Activated T-cell treated with anti-CD3 and anti-CD28 coated beads for 24 hours (primary cell): ENCODE results near the gene GNLY.

Source experiments
- DNase-seq: peaks from one replicate; pipeline ENCODE4 v3.0.0-alpha.2; 2020; ENCODE audit warnings: low read depth

Gene GNLY

DNA sequence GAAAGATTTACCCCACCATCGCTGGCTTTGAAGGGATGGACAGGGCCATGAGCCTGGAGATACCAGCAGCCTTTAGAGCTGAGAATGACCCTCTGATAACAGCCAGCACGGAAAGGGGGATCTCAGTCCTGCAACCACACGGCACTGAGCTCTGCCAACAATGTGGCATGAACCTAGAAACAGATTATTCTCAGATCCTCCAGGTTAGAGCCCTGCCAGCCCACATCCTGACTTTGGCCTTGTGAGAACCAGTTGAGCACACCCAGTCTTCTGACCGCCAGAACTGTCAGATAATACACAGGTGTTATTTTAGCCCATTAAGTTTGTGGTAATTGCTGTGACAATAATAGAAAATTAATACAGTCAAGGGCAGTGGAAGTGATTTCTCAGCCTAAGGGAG lies 9.4 kb upstream of the GNLY start:
- DNase-seq, result no peak

DNA sequence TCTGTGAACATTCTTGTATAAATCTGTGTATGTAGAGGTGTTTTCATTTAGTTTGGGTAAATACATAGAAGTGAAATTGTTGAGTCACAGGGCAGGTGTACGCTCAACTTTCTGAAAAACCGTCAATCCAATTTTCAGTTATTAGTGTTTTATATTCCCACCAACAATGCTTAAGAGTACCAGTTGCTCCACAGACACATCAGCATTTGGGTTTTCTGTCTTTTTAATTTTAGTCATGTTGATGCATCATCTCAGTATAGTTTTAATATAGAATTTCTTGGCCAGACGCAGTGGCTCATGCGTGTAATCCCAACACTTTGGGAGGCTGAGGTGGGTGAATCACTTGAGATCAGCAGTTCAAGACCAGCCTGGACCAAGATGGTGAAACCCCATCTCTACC lies 3.2 kb upstream of the GNLY start:
- DNase-seq, result no peak

DNA sequence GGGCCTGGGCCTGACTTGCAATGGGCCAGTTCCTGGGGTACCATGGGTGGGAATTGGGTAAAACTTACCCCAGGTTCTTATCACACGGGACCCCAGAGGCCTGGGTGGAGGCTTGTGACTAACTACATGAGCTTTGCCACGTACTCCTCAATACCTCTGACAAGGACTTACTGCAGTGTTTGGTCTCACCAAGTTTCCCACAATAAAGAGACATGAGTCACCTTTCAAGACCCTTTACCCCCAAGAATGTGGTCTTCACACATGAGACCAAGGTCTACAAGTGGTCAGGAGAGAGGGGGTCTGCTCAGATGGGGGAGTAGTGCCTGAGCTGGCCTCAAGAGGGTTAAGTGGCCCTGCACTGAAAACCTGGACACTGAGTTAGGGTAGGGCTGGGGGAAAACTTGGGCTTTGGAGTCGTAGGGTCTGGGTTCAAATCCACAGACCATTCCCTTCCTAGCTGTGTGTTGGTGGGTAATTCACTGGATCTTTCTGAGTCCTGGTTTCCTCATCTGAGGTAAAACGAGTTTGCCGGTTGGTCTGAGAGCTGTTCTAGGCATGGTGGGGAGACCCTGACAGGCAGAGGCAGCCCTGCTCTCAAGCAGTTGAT lies 2.0 kb upstream of the GNLY start:
- DNase-seq, result no peak

DNA sequence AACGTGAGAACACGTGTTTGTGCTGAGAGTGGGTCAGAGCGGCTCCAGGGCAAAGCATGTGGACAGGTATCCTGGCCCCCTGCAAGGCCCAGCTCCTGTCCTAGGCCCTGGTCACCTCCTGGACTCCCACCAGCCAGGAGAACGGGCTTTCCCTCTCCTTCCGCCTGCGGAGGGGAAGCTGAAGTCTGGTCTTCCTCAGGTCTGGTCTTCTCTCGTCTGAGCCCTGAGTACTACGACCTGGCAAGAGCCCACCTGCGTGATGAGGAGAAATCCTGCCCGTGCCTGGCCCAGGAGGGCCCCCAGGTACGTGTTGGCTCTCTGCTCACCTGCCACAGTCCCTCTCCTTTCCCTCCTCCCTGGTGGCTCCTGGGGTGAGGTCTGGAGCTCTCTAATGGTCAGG lies 963 bp downstream of the GNLY start:
- DNase-seq, result no peak

DNA sequence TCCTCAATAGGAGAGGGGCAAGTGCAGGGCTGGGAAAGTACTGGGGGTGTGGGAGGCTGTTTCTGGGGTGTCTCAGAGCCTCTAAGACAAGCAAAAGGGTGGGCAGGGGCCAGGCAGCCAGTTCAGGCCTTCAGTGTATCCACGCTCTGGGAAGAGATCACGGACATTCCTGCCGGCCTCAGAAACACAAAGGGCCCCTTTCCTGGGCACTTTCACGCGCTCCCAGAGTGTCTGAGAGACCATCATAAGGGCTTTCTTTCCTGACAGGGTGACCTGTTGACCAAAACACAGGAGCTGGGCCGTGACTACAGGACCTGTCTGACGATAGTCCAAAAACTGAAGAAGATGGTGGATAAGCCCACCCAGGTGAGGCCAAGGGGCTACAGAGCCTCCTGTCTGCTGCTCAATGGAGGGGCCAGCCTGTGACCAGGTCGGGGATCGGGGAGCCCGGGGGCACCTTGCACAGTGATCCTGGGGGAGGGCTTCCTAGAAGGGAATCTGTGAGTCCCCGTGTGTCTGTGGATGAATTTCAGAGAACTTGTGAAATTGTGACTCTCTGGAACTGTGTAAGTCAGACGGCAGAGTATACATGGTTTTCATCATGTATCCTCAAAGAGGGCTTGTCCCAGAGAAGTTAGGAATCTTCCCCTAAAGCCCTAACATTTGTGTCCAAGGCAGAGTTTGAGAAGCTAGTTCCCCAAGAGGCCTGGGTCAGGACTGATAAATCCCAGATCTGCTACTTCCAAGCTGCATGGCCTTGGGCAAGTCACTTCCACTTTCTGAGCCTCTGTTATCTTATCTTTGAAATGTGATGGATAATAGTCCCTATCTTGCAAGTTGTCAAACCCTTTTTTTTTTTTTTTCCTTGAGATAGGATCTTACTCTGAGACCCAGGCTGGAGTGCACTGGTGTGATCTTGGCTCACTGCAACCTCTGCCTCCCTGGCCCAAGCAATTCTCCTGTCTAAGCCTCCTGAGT lies 1.8 kb downstream of the GNLY start:
- DNase-seq, result no peak

DNA sequence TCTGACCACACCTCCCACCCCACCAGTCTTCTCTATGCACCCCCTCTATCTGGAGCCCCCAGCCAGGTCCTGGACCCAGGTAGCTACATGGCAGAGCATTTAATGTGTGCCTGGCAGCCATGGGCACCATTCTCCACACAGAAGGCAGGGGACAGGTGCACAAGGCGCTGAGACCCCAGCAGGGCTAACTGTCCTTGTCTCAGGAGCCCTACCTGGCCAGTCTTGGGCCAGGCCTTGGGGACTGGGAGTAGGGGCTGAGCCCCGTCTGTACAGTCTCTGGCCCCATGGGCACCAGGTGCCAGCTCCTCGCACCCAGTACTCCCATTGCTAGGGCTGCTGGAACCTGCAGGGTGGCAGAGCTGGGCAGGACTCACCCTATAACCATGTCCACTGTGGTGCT lies 2.9 kb downstream of the GNLY start:
- DNase-seq, result no peak

DNA sequence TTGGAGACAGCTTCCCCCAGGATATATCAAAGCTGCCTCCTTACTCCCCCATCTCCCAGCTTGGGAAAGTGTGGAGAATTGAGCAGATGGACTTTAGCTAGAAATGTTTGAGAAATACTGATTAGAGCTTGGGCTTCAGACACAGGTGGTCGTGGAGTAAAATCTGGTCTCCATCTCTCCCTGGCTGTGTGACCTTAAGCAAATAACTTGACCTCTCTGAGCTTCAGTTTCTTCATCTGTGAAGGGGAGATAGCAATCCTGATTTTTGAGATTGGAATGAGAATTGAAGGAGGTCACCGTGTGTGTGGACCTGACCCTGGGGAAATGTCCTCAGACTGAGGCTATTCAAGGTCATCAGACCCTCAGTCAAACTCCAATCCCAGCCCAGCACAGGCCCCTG lies 3.6 kb downstream of the GNLY start:
- DNase-seq, result no peak

DNA sequence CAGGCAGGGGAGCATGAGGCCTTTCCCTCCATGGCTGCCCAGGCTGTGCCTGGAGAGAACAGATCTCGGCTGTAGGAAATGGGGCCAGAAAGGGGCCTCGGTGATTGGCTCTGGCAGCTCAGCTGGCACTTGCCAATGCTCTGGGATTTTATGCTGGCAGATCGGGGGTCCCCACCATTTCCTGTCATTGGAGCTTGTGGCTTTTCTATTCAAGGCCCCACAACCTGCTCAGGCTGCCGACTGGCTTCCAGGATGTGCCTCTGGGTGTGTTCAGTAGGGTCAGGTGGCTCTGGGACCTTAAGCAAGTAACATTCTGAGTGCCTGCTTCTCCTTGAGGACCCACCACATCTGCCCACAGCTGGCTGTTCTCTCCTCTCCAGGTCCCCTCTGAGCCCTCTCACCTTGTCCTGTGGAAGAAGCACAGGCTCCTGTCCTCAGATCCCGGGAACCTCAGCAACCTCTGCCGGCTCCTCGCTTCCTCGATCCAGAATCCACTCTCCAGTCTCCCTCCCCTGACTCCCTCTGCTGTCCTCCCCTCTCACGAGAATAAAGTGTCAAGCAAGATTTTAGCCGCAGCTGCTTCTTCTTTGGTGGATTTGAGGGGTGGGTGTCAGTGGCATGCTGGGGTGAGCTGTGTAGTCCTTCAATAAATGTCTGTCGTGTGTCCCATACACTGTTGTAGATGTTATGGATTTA lies 4.2 kb downstream of the GNLY start:
- no peak for DNase-seq

DNA sequence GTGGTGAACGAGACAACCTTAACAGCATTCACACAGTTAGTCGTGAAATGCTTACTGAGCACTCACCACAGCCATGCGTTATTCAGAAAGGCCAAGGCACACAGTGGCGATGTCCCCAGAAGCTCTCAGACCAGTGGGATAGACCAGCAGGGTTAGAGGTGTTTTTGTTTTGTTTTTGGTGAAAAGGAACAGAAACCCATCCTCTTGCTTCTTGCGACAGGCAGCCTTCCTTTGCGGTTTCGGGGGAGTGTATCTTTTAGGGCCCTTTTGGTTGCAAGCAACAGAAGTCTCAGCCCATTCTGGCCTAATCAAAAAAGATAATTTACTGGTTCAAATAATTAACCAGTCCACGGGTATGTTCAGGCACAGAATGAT lies 4.7 kb downstream of the GNLY start:
- DNase-seq, result no peak

DNA sequence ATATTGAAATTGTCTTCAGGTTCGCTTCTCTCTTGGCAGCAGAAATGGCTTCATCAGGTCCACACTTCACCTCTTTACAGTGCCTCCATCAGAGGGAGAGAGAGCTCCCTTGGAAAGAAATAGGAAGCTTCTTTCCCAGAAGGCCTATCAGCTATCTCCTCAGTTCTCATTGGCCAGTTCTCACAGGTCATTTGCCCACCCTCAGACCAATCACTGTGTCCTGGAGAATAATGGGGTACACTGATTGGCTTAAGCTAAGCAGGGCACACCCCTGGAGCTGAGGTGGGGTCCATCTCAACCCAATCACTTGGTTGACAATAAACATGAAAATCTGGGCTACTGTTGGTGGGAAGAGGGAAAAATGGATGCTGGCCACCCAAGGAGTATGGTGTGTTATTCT lies 5.2 kb downstream of the GNLY start:
- DNase-seq, result no peak

DNA sequence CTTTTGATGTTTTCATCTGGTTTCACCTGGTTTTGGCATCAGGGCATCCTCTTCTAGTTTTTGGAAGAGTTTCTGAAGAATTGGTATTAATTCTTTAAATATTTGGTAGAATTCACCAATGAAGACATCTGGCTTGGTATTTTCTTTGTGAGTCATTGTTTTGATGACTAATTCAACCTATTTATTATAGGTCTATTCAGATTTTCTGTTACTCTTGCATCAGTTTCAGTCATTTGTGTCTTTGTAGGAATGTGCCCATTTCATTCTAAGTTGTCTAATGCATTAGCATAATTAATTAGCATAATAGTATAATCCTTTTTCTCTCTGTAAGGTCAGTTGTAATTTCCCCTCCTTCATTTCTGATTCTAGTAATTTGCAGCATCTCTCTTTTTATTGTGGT lies 8.0 kb downstream of the GNLY start:
- no peak for DNase-seq

DNA sequence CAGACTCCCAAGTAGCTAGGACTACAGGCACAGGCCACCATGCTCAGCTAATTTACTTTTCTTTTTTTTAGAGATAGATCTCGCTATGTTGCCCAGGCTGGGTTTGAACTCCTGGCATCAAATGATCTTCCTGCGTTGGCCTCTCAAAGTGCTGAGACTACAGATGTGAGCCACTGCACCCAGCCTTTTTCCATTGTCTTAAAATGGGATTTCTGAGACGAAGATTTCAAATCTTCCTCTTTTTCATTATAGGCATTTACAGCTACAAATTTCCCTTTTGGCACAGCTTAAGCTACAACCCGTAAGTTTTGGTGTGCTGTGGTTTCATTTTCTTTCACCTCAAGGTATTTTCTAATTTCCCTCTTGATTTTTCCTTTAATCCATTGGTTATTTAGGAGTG lies 8.6 kb downstream of the GNLY start:
- no peak for DNase-seq

DNA sequence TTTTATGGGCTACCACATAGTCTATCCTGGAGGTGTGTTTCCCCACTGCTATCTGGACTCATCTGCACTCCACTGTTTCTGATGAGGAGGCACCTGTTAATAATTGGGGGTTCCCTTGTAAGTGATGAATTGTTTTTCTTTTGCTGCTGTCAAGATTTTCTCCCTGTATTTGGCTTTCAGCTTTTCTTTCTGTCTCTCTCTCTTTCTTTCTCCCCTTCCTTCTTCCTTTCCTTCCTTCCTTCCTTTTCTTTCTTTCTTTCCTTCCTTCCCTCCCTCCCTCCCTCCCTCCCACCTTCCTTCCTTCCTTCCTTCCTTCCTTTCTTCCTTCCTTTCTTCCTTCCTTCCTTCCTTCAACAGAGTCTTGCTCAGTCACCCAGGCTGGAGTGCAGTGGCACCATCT lies 9.2 kb downstream of the GNLY start:
- DNase-seq, result no peak

DNA sequence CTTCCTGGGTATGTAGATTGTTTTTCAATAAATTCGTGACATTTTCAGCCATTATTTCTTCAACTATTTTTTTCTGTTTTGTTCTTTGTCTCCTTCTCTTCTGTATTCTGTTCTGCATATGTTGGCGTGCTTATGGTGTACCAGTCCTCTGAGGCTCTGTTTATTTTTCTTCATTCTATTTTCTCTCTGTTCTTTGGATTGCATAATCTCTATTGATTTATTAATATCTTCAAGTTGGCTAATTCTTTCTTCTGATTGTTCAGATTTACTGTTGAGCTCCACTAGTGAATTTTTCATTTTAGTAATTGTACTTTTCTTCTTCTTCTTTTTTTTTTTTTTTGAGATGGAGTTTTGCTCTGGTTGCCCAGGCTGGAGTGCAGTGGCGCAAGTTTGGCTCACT lies 9.9 kb downstream of the GNLY start:
- DNase-seq, result no peak

DNA sequence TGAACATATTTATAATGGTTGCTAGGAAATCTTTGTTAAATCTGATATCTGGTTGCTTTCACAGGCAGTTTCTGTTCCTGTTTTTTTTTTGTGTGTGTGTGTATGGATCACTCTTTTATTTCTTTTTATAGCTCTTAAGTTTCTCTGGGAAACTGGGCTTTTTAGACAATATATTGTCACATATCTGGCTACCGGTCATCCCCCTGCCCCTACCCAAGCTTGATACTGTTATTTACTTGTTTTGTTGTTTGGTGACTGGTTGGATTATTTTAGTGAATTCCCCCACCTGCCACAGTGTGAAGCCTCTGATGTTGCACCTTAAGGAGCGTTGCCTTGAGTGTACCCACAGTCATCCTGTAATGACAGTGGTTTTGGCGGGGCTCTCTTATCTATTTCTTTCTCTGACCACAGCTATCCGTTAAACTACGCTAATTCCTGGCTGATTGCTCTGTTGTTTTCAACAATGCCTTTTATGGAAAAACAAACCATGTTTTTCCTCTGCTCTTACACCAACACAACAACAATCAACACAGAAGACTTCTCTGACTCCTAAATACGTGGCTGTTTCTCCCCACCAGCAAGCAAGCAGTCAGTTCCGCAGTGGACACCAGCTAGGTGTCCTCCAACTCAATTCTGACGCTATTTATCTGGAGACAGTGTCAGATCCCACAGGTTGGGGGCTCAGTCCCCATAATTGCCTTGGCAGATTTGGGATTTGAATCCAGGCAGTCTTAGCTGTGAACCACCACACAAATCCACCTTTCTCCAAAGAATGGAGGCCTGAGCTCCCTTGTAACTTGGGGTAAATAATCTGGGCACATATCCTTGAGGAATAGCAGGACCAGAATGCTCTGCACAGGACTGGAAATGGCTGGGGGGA lies 10.9 kb downstream of the GNLY start:
- DNase-seq, result no peak

DNA sequence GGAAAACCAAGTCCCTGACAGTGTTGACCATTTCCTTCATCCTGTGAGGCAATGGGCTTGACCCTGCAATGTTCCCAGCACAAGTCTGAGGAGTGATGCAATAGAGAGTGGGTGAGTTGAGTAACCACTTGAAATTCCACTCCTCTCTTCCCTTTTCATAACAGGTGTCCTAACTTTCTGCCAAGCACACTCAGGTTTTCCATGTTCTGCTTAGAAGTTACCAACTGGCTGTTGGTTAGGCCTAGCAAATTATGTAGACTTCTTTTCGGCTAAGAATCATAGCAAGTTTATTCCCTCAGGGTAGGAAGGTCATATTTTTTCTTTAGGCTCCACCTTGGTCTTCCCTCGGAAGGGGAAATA lies 11.5 kb downstream of the GNLY start:
- no peak for DNase-seq

DNA sequence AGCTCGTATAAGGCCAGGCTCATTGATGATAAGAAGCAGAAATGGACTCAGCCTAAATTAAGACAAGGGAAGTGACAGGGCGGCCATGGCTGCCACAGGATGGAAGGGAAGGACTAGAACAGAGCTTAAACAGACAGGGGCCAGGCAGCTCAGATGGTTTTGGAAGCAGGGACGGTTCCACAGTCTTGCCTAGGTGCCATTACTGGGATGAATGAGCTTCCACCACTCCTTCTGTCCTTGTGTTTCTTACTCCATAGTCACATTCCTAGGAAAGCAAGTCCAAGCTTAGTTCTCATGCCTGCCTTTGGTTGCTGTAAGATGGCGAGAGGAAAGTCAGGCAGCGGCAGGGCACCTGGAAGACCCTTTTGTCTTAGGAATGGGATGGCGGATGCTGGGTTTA lies 11.9 kb downstream of the GNLY start:
- no peak for DNase-seq

DNA sequence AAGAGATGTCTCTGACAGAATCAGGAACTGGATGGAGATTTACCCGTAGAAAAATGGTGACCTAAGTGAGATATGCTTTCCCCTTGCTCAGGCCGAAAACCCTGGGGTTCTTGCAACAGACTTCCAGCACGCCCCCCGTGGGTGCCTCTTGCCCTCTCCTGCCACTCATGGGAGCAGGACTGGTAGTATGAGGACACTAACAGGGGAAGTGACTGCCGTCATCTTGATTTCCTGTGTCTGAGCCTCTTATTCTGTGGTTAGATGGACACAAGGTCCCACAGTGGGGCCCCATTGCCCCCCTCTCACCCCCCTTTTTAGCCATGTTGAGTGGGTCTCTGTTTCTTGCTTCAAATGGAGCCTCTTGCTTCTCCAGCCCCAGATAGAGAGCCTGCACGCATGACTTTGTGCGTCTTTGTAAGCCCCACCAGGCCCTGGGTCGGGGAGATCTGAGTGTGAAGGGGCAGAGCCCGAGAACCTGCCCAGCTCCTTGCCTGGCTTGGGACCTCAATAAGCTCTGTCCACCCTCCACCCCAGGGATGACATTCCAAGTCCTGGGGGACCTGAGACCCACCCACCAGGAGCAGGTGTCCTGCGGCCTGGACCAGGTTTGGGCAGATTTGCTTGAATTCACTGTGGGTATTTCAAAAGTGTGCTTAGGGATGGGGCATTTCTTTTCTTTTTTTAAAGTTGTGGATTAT lies 12.6 kb downstream of the GNLY start:
- no peak for DNase-seq

DNA sequence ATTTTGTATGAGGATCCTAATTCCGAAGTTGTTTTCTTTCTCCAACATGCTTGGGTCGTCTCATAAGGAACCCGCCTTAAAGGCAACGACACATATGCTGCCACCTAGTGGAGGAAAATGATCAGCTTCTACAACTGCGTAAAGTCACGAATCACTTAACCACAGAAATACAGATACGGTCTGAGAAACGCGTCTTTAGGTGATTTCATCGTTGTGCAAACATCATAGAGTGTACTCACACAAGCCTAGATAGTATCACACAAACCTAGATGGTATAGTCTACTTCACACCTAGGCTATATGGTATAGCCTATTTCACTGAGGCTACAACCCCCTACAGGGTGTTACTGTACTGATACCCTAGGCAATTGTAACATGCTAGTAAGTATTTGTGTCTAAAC lies 13.1 kb downstream of the GNLY start:
- peak; percentile 59 for DNase-seq

DNA sequence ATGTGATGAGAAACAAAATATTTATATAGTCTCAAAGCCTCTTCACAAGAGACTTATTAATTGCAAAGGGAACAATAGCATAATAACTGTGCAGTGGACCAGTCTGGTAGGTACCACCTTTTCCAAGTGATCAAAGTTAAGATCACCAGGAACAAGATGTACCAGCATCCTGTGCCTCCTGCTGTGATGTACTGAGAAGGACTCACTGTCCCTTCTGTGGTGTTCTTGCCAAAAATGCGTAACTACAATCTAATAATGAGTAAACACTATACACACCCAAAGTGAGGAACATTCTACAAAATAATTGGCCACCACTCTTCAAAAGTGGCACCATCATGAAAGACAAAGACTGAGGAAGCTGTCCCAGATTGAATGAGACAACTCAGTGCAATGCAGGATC lies 14.5 kb downstream of the GNLY start:
- no peak for DNase-seq

DNA sequence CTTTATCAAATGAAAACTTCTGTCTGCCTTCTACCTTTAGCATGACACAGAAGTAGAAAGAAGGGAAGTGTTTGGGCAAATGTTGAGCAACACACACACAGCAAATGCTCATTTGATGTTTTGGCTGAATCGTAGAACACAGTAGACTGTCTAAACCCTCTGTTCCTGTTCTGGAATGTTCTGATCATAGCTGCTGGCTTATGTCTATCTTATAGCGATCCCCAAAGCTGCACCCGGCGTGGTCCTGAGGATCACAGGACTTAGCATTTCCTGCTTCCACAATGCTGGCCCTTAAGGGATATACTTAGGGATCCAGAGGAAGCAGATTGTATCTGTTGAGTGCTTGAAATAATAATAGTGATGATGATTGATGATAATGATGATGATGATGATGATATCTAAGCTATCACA lies 15.2 kb downstream of the GNLY start:
- no peak for DNase-seq
